Measurements from ENCODE around the gene ZNF502. TPM values are rescaled to one million over a fixed set of nuclear protein-coding genes. Genes with fewer than 3 reads are reported as not detected.
A peak's percentile ranks its signal among the peaks of the same experiment; 100 is the strongest.

ZNF502 gene
- total RNA-seq, 1 experiment from 2014 or later = 3.6 TPM

GRCh38 chr3:44761424-44762169 is 49.1 kb downstream of the ZNF502 start, which contains the start of the genes KIAA1143 and KIF15 (continued):
- TF ChIP-seq FOXK1 (CRISPR knock-in tag; IDR thresholded peaks at IDR 0.05) = peak; percentile 84
- peak; percentile 79 for TF ChIP-seq ZNF232 (CRISPR knock-in tag; IDR thresholded peaks at IDR 0.05)
- TF ChIP-seq SMAD4 (CRISPR knock-in tag; IDR thresholded peaks at IDR 0.05) = no peak
- peak; percentile 29; the same call in 1 of the 2 replicates for TF ChIP-seq NFE2L1 (CRISPR knock-in tag; IDR thresholded peaks at IDR 0.05)
- TF ChIP-seq ARID4B (CRISPR knock-in tag; IDR thresholded peaks at IDR 0.05; ENCODE audit: borderline replicate concordance) = peak; percentile 83
- TF ChIP-seq SP1 (CRISPR knock-in tag; conservative IDR thresholded peaks at IDR 0.05) = peak; percentile 99
- TF ChIP-seq E2F1 (CRISPR knock-in tag; IDR thresholded peaks at IDR 0.05) = 0 out of 2 replicates have a peak, but pooled peaks have one; percentile 30
- 0 out of 2 replicates have a peak, but pooled peaks have one; percentile 61 for TF ChIP-seq RELA (CRISPR knock-in tag; IDR thresholded peaks at IDR 0.05; ENCODE audit: borderline replicate concordance)
- no peak for TF ChIP-seq NFATC4 (CRISPR knock-in tag; IDR thresholded peaks at IDR 0.05)
- TF ChIP-seq GABPB1 (CRISPR knock-in tag; IDR thresholded peaks at IDR 0.05) = peak; percentile 64
- 0 out of 2 replicates have a peak, but pooled peaks have one; percentile 49 for TF ChIP-seq ELF4 (CRISPR knock-in tag; IDR thresholded peaks at IDR 0.05; ENCODE audit: low read depth)
- peak; percentile 40; the same call in 1 of the 2 replicates for TF ChIP-seq TEAD4 (CRISPR knock-in tag; IDR thresholded peaks at IDR 0.05)
- peak; percentile 77; the same call in 1 of the 2 replicates for TF ChIP-seq CREB1 (CRISPR knock-in tag; IDR thresholded peaks at IDR 0.05)
- TF ChIP-seq FOXP1 (CRISPR knock-in tag; IDR thresholded peaks at IDR 0.05; ENCODE audit: borderline replicate concordance) = peak; percentile 89; the same call in 1 of the 2 replicates
- TF ChIP-seq NR3C1 (CRISPR knock-in tag; conservative IDR thresholded peaks at IDR 0.05; ENCODE audit: low read depth) = no peak
- TF ChIP-seq GTF2I (CRISPR knock-in tag; conservative IDR thresholded peaks at IDR 0.05) = no peak

- Mint-ChIP-seq H3K4me1 (peaks cover 16% of the 10 kb centered on the region), H3K27me3 (ENCODE audit: low read depth) (no peaks in the 10 kb centered on the region; the same call in 1 of the 2 replicates), H3K36me3 (peaks cover 58% of the 10 kb centered on the region), H3K4me3 (peak overlapping the region; percentile 90), H3K27ac (peak overlapping the region; percentile 95), H3K9me3 (peaks cover 35% of the 10 kb centered on the region)
- TF ChIP-seq USF2 (CRISPR knock-in tag; IDR thresholded peaks at IDR 0.05) (no peak), ZNF512 (CRISPR knock-in tag; IDR thresholded peaks at IDR 0.05; ENCODE audit: borderline replicate concordance) (no peak), ERG (CRISPR knock-in tag; IDR thresholded peaks at IDR 0.05) (no peak), ZNF423 (CRISPR knock-in tag; IDR thresholded peaks at IDR 0.05) (no peak)
- CTCF ChIA-PET = interaction anchor here (0.8 to 2.0 kb wide), 4 partner anchors 15 to 230 kb away, joined by 3 to 6 read pairs (median 4); no protein-coding TSS in a partner anchor
- DNase-seq (ENCODE audit: low spot score) (no peak), ATAC-seq (no peak)
- POLR2A ChIA-PET = interaction anchor here (0.6 to 1.8 kb wide), 8 partner anchors 33 to 1780 kb away, joined by 3 to 10 read pairs (median 4); partner anchors contain the start of genes EXOSC7, TCAIM, ZDHHC3 and ZNF501
Observed at GRCh38 chr3:44762170-44762677, 49.8 kb downstream of the ZNF502 start.

Measured in WTC11 (cell line).